ENCODE results near the gene AIRE.

Gene AIRE

GRCh38 chr21:44294391-44295162 is 8.9 kb downstream of the AIRE start:
- peaks cover 46% of the 10 kb centered on the region for H3K27me3 ChIP-seq

GRCh38 chr21:44295163-44295573 is 9.5 kb downstream of the AIRE start:
- TF ChIP-seq CTCF (IDR thresholded peaks at IDR 0.05) = no peak
- no peaks in the 10 kb centered on the region for H3K9me3 ChIP-seq
- no peaks in the 10 kb centered on the region for H3K36me3 ChIP-seq
- peaks cover 46% of the 10 kb centered on the region for H3K27me3 ChIP-seq
- peaks cover 15 to 17% of the 10 kb centered on the region in 2 experiments for H3K4me1 ChIP-seq (ENCODE audit: control insufficient read depth in 1 of 2, insufficient read depth in 1 of 2, low read depth in 1 of 2, low read length in 1 of 2)
- no peak overlapping the region for H3K4me3 ChIP-seq (ENCODE audit: low read depth in 1 of 2, low read length in 1 of 2)
- H3K27ac ChIP-seq = no peak overlapping the region

More at GRCh38 chr21:44294391-44295162, 8.9 kb downstream of the AIRE start:
- H3K27ac ChIP-seq = no peak overlapping the region
- H3K9me3 ChIP-seq = no peaks in the 10 kb centered on the region
- H3K36me3 ChIP-seq = no peaks in the 10 kb centered on the region
- no peak for TF ChIP-seq CTCF (IDR thresholded peaks at IDR 0.05)
- H3K4me1 ChIP-seq (ENCODE audit: control insufficient read depth in 1 of 2, insufficient read depth in 1 of 2, low read depth in 1 of 2, low read length in 1 of 2) = peaks cover 15 to 17% of the 10 kb centered on the region in 2 experiments
- no peak overlapping the region for H3K4me3 ChIP-seq (ENCODE audit: low read depth in 1 of 2, low read length in 1 of 2)

GRCh38 chr21:44295646-44296045 is 10.0 kb downstream of the AIRE start:
- Histone ChIP-seq H3K36me3 (no peaks in the 10 kb centered on the region), H3K4me1 (ENCODE audit: control insufficient read depth in 1 of 2, insufficient read depth in 1 of 2, low read depth in 1 of 2, low read length in 1 of 2) (peaks cover 18 to 19% of the 10 kb centered on the region in 2 experiments), H3K9me3 (no peaks in the 10 kb centered on the region), H3K27ac (no peak overlapping the region), H3K4me3 (ENCODE audit: low read depth in 1 of 2, low read length in 1 of 2) (no peak overlapping the region), H3K27me3 (peaks cover 46% of the 10 kb centered on the region)
- TF ChIP-seq CTCF (IDR thresholded peaks at IDR 0.05) = no peak

- H3K4me1 ChIP-seq (ENCODE audit: control insufficient read depth in 1 of 2, insufficient read depth in 1 of 2, low read depth in 1 of 2, low read length in 1 of 2) = peaks cover 23 to 24% of the 10 kb centered on the region in 2 experiments
- H3K27ac ChIP-seq = no peak overlapping the region
- no peaks in the 10 kb centered on the region for H3K9me3 ChIP-seq
- H3K4me3 ChIP-seq (ENCODE audit: low read depth in 1 of 2, low read length in 1 of 2) = no peak overlapping the region
- H3K27me3 ChIP-seq = peaks cover 46% of the 10 kb centered on the region
- no peak for TF ChIP-seq CTCF (IDR thresholded peaks at IDR 0.05)
- H3K36me3 ChIP-seq = no peaks in the 10 kb centered on the region
These were observed 10.4 kb downstream of the AIRE start for GRCh38 chr21:44296103-44296519.

- peaks cover 30 to 32% of the 10 kb centered on the region in 2 experiments for H3K4me1 ChIP-seq (ENCODE audit: control insufficient read depth in 1 of 2, insufficient read depth in 1 of 2, low read depth in 1 of 2, low read length in 1 of 2)
- no peak overlapping the region for H3K27ac ChIP-seq
These were observed 11.2 kb downstream of the AIRE start for GRCh38 chr21:44296916-44297315.

More at GRCh38 chr21:44296916-44297315, 11.2 kb downstream of the AIRE start:
- H3K27me3 ChIP-seq = peaks cover 46% of the 10 kb centered on the region
- no peaks in the 10 kb centered on the region for H3K36me3 ChIP-seq
- H3K9me3 ChIP-seq = no peaks in the 10 kb centered on the region
- H3K4me3 ChIP-seq (ENCODE audit: low read depth in 1 of 2, low read length in 1 of 2) = no peak overlapping the region
- TF ChIP-seq CTCF (IDR thresholded peaks at IDR 0.05) = no peak
